ENCODE data around the gene CD52. TPM values are rescaled to one million over a fixed set of nuclear protein-coding genes. Genes with fewer than 3 reads are reported as not detected.

CD52 gene
- total and polyA plus RNA-seq, 2 of the 13 experiments (the other 11 are each of a cell fraction or from before 2014, with no cell fraction given) = 0.32 TPM; not detected in 1

GRCh38 chr1:26279456-26280332 lies 38.1 kb upstream of the CD52 start, which contains the start of gene SH3BGRL3 (continued):
- peak; percentile 67; the same call in 1 of the 2 replicates for TF ChIP-seq ZNF513 (CRISPR knock-in tag; conservative IDR thresholded peaks at IDR 0.05)
- TF ChIP-seq JDP2 (CRISPR knock-in tag; IDR thresholded peaks at IDR 0.05; ENCODE audit: borderline replicate concordance) = no peak
- no peak for TF ChIP-seq NR2F2 (IDR thresholded peaks at IDR 0.05; ENCODE audit: borderline replicate concordance, low read depth)
- TF ChIP-seq ZNF598 (CRISPR knock-in tag; IDR thresholded peaks at IDR 0.05; ENCODE audit: borderline replicate concordance) = no peak; the same call in 1 of the 2 replicates
- no peak; the same call in 1 of the 2 replicates for TF ChIP-seq MAZ (IDR thresholded peaks at IDR 0.05; ENCODE audit: borderline replicate concordance, low read depth, low read length)
- TF ChIP-seq MAZ (CRISPR knock-in tag; IDR thresholded peaks at IDR 0.05; ENCODE audit: low read depth) = peak; percentile 86; the same call in 1 of the 2 replicates
- TF ChIP-seq ZNF550 (CRISPR knock-in tag; IDR thresholded peaks at IDR 0.05; ENCODE audit: borderline replicate concordance) = no peak
- TF ChIP-seq ZNF337 (CRISPR knock-in tag; IDR thresholded peaks at IDR 0.05; ENCODE audit: borderline replicate concordance, low read depth) = no peak
- TF ChIP-seq MAFG (CRISPR knock-in tag; IDR thresholded peaks at IDR 0.05) = no peak
- TF ChIP-seq SNRNP70 (IDR thresholded peaks at IDR 0.05; ENCODE audit: low read depth, low read length) = no peak
- no peak for TF ChIP-seq ZNF841 (CRISPR knock-in tag; IDR thresholded peaks at IDR 0.05; ENCODE audit: borderline replicate concordance)
- peak; percentile 53; the same call in 1 of the 2 replicates for TF ChIP-seq YEATS2 (CRISPR knock-in tag; IDR thresholded peaks at IDR 0.05; ENCODE audit: borderline replicate concordance)
- TF ChIP-seq ZBTB38 (CRISPR knock-in tag; IDR thresholded peaks at IDR 0.05) = no peak; the same call in none of the 2 replicates
- TF ChIP-seq NFKB2 (CRISPR knock-in tag; IDR thresholded peaks at IDR 0.05; ENCODE audit: borderline replicate concordance) = peak; percentile 24; the same call in 1 of the 2 replicates
- TF ChIP-seq FOXP1 (IDR thresholded peaks at IDR 0.05) = no peak
- TF ChIP-seq FOXP1 (CRISPR knock-in tag; IDR thresholded peaks at IDR 0.05) = no peak
- no peak for TF ChIP-seq MED13 (CRISPR knock-in tag; IDR thresholded peaks at IDR 0.05)
- peak; percentile 25; the same call in 1 of the 2 replicates for TF ChIP-seq THAP11 (CRISPR knock-in tag; IDR thresholded peaks at IDR 0.05)
- TF ChIP-seq ZNF737 (CRISPR knock-in tag; IDR thresholded peaks at IDR 0.05; ENCODE audit: borderline replicate concordance) = no peak
- no peak for TF ChIP-seq PRPF4 (IDR thresholded peaks at IDR 0.05; ENCODE audit: low read depth, low read length, poor library complexity, severe bottlenecking)
- no peak for TF ChIP-seq EP300 (IDR thresholded peaks at IDR 0.05; ENCODE audit: low read depth in 2 of 2, low read length in 2 of 2)
- no peak for TF ChIP-seq EP300 (CRISPR knock-in tag; IDR thresholded peaks at IDR 0.05; ENCODE audit: borderline replicate concordance)
- TF ChIP-seq ZNF775 (CRISPR knock-in tag; IDR thresholded peaks at IDR 0.05; ENCODE audit: borderline replicate concordance) = peak; percentile 57; the same call in 1 of the 2 replicates
- TF ChIP-seq ZNF292 (CRISPR knock-in tag; IDR thresholded peaks at IDR 0.05; ENCODE audit: borderline replicate concordance, low read depth) = no peak
- peak; percentile 62; the same call in 1 of the 2 replicates for TF ChIP-seq RXRA (CRISPR knock-in tag; IDR thresholded peaks at IDR 0.05)
- TF ChIP-seq ZNF704 (CRISPR knock-in tag; IDR thresholded peaks at IDR 0.05; ENCODE audit: borderline replicate concordance) = no peak
- no peak; the same call in 1 of the 2 replicates for TF ChIP-seq ZNF607 (CRISPR knock-in tag; IDR thresholded peaks at IDR 0.05; ENCODE audit: borderline replicate concordance)
- TF ChIP-seq MXI1 (IDR thresholded peaks at IDR 0.05; ENCODE audit: borderline replicate concordance, low read depth, low read length) = peak; percentile 59; the same call in 1 of the 3 replicates
- TF ChIP-seq JUND (CRISPR knock-in tag; IDR thresholded peaks at IDR 0.05) = no peak

Data from HepG2 (cell line).